GM21529 (cell line): ENCODE data around the gene BCLAF3.

ENCODE experiments used
- ATAC-seq: cut with Tn5 transposase; IDR thresholded peaks from one replicate; pipeline ENCODE4 v1.9.1; 2021; ENCODE audit not compliant: unreplicated experiment

The BCLAF3 gene

DNA sequence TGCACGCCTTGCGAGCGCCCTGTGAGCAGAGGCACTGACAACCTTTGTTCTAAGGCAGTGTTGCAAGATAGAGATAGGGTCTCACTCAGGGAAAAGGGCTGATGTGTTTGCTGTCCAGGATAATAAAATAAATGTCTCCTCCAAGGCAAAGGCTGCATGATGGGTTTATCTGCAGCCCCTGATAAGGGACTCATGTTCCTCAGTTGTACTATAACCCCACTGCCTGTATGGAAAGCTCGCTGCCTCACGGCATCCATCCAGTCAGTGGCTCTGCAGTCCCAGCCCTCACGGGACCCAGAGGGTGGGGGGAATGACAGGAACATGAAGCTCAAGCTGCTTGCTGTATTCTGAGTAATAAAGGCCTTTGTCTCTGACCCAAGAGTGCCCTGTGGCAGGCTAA is 22.6 kb downstream of the BCLAF3 start:
- no peak for ATAC-seq

DNA sequence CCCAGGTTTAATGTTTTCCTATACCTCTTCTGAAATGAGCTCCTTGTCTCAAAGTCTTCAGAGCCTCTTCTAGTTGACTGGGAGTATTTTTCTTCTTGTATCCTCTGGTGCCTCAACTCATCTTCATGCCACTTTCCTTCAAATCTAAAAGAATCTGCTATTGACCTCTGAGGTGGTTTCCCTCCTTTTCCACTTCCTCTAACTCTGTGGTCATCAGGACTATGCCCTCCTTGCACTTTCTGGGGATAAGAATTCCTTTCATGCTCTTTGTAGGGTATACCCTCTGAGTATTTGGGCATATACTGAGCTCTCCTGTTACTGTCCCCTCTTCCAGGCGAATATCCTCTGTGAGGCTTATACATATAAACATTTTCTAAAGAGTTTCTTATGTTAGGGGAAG is 24.8 kb downstream of the BCLAF3 start:
- no peak for ATAC-seq

DNA sequence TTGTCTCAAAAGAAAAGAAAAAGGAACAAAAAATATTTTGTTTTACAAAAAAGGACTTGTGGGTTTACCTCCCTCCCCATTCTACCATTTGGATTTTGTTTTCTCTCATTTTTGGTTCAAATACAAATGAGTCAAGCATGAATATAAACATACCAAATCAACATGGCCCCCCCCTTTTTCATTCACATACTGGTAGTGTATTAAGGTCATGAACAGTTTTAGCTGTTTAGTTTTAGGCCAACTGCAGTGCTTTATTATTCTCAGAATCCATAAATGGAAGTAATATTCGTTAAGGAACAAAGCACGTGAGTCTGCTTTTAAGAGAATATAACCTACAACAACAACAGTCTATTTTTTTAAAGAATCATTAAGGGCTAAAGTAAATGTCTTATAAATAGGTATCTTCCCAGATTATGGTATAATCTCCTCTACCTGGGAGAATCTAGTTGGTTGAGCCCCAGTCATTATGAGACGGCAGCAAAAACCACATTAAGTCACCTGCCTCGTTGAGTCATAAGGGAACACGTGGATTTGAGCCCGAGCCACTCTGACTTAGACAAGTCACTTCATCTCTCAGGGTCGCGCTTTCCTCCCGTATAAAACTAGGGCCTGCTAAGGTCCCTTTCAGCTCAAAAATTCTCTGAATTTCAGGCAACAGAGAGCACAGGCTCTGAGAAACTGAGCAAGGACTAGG is 26.7 kb downstream of the BCLAF3 start:
- peak; percentile 87 for ATAC-seq

DNA sequence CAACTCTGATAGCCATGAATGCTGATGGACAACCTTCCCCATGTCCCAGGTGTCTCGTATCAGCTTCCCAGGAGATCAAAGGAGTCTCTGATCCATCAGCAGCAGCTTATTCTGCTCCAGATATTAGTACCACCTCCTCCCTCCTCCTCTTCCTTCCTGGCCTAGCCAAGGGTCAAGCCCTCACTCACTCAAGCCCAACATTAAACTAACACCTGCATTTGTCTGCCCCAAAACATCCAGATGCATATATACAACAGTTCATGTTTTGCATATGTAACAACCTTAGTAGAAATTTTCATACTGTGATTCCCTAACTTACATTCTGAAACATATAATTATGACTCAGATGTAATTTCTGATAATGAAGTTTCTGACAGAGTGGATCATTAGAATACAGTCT is 29.9 kb downstream of the BCLAF3 start:
- ATAC-seq = no peak

DNA sequence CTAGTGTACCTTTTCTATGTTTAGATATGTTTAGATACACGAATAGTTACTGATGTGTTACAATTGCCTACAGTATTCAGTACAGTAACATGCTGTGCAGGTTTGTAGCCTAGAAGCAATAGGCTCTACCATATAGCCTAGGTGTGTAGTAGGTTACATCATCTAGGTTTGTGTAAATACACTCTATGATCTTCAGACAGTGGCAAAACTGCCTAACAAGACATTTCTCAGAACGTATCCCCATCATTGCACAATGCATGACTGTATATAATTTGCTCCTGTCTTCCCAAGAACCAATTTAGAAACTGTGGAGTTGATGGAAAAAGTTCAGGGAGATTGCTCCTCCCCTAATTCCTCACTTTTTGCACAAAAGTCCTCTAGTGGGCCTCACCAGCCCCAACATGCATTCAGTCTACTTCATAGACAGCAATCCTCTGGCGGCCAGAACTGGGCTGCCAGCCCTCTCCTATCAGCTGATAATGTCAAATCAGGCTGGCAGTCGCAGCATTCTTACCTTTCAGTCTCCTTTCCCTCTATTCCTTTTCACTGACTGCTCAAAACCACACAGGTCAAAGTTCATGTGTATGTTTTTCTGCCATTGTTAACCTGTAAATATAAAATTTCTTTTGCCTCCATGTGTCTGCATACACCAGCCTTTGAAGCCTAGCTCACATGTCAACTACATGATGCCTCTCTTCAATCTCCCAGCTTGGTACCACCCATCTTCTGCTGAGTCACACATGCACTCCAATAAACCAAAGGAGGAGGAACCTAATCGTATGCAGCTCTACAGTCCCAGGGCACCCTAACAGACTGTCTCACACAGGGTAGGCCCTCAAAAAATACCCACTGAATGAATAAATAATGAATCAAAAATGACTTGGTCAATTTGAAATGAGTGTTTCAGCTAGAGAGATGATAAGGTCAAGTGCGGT is 32.0 kb downstream of the BCLAF3 start:
- ATAC-seq = no peak

DNA sequence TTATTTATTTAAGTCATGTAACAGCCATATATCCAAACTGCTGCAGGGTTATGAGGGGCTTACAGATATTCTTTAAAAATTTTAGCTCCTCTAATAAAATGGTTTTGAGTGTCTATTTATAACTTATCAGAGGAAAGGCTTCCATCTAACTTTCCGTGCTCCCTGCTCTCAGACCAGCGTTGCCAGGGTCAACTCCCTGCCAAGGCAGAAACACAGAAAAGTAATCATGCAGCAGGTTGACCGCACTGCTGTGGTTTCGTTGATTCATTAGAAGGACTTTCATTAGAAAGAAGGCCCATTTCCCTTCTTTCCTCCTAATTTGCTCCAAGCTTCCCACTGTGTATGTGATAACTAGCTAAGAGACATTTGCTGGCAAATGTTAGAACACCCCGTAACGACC is 33.9 kb downstream of the BCLAF3 start:
- no peak for ATAC-seq

DNA sequence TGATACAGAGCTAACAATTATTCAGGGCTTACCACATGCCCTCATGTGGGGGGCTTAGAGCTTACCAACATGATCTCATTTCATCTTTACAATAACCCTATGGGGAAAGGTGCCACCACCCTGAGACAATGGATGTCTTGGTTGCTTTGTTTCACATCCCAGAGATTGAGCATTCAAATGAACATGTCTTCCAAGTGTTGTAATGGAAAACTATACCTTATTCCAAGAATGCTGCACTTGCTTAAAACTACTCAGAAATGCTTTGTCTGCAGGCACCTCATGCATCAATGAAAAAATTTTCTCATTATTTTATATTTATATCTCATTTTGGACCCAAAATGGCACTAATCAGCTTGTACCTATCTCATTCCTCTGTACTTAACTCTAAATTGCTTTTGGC is 34.6 kb downstream of the BCLAF3 start:
- ATAC-seq = no peak

DNA sequence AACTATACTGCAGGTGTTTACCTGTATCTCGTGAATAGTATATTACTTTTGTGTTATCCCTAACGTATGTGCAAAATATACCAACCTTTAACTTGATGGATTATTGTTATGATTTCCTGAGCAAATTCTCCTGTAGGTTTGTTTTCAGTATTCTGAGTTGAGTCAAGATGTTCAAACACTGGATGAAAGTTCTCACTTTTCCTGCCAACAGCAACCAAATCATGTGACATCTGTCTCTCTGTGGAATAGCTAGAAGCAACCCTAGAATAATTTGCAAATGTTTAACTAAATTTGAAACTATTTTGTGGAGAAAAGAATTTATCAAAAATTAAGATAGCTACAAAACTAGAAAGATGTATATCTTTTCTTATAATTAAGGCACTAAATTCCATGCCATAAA is 35.6 kb downstream of the BCLAF3 start:
- no peak for ATAC-seq

DNA sequence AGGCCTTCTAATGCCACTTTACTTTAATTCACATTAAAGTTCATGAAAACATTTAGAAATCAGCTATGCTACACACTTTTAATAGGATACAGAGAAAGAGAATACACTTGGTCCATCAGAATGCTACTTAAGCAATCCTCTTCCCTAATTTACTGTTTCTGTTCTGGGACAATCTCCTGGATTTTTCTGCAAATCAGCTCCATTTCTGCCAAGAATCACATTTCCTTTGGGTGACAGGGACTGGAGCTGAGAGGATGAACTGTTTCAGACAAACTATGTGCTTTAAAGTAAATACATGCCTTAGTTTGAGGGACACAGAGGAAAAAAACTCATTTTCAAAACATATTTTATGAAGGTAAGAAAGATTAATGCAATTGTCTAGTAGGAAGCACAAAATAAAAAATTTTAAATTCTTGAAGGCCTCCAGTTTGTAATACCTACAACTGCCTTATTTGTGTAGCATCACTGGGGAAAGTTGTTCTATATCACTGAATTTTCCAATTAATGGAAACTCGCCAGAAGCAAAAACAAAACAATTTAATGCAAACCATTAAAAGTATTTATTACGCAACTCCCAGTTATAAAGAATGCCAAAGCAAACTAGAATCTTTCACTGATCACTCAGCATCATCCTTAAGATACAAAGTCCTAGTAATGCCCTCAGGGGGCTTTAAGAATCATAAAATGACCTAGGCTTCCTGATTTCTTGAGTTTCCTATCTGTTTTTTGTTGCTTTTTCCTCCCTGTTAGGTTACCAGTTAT is 36.3 kb downstream of the BCLAF3 start:
- ATAC-seq = no peak

DNA sequence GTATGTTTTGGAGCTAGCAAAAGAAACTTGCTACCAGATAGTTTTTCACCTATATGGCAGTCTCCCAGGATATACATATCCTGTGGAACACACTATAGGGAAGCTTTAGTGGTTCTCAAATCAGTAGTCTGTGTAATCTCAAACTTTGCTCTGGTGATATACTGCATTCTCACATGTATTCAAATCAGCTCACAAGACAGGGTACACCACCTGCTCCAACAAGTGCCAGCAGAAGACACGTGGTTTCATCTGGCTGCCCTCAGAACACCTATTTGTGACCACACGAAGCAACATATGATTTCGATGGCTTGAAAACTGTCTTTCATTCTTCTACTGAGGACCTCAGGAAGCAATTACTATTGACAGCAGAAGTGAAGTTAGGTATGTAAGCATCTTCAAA is 37.7 kb downstream of the BCLAF3 start:
- no peak for ATAC-seq

DNA sequence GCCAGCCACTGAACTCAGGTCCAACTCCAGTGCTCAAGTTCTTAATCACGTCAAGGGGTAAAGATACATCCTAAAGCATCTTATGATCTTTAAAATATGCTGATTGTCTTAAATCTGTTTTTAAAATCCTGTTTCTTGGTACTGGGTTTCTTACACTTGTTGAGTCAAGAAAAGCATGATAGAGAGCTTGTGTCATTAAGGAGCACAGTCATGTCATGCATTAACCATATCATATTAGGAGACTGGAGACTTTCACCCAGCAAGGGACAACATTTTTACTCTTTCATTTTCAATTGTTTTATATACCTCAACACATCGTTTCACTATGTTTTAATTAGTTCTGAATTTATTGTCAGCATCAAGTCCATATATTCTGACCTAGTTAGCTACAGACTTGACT is 41.5 kb downstream of the BCLAF3 start:
- no peak for ATAC-seq

DNA sequence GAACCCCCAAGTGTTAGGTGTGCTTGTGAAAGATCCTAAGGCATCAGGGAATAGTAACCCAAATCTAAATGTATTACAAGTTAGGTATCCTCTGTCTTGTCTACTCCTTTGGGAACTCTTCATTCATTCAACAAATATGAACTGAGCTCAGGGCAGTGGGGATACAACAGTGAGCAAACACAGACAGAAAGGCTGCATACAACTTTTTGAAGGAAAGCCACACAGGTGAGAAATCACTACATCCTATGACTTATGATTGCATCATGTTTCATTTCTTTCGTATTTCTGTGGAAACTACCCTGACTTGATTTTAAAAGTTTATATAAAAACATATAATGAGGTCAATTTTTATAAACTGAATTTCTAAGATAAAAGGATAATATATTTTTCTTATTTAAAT is 43.2 kb downstream of the BCLAF3 start:
- ATAC-seq = no peak
